GM19397 (cell line): ENCODE results near the gene ITGA5.

Experiments
- ATAC-seq: cut with Tn5 transposase; IDR thresholded peaks from one replicate; pipeline ENCODE4 v1.9.1; 2021; ENCODE audit warnings: mild to moderate bottlenecking, moderate library complexity; ENCODE audit not compliant: unreplicated experiment

Gene ITGA5

GRCh38 chr12:54373649-54374561, 45.2 kb downstream of the ITGA5 start:
- no peak for ATAC-seq

- no peak for ATAC-seq
Observed at GRCh38 chr12:54372113-54372806, 46.8 kb downstream of the ITGA5 start.

GRCh38 chr12:54371328-54372112, 47.5 kb downstream of the ITGA5 start:
- no peak for ATAC-seq

GRCh38 chr12:54370171-54370730, 48.8 kb downstream of the ITGA5 start:
- ATAC-seq, result no peak

- no peak for ATAC-seq
Observed at GRCh38 chr12:54369597-54370131, 49.4 kb downstream of the ITGA5 start.

- peak; percentile 69 for ATAC-seq
Observed at GRCh38 chr12:54368709-54369596, 50.1 kb downstream of the ITGA5 start.

GRCh38 chr12:54368025-54368708, 50.9 kb downstream of the ITGA5 start:
- ATAC-seq, result no peak

GRCh38 chr12:54364413-54364812, 54.7 kb downstream of the ITGA5 start, which contains the start of gene GPR84:
TSS of gene GPR84 (minus strand) at chr12:54364486. CDS start at chr12:54363851, 635 bp downstream.
- ATAC-seq, result no peak

- no peak for ATAC-seq
Observed at GRCh38 chr12:54363618-54364017, 55.4 kb downstream of the ITGA5 start.

GRCh38 chr12:54363047-54363446, 56.0 kb downstream of the ITGA5 start:
- no peak for ATAC-seq

- ATAC-seq, result no peak
Observed at GRCh38 chr12:54360717-54361456, 58.2 kb downstream of the ITGA5 start.

- no peak for ATAC-seq
Observed at GRCh38 chr12:54359762-54360351, 59.2 kb downstream of the ITGA5 start.

- peak; percentile 98 for ATAC-seq
Observed at GRCh38 chr12:54358945-54359761, 59.9 kb downstream of the ITGA5 start.

- ATAC-seq, result no peak
Observed at GRCh38 chr12:54358191-54358944, 60.7 kb downstream of the ITGA5 start.

GRCh38 chr12:54357506-54358190, 61.4 kb downstream of the ITGA5 start:
- ATAC-seq, result no peak

- ATAC-seq, result no peak
Observed at GRCh38 chr12:54356951-54357356, 62.1 kb downstream of the ITGA5 start.
